ENCODE data around the gene CHL1.

The CHL1 gene

DNA sequence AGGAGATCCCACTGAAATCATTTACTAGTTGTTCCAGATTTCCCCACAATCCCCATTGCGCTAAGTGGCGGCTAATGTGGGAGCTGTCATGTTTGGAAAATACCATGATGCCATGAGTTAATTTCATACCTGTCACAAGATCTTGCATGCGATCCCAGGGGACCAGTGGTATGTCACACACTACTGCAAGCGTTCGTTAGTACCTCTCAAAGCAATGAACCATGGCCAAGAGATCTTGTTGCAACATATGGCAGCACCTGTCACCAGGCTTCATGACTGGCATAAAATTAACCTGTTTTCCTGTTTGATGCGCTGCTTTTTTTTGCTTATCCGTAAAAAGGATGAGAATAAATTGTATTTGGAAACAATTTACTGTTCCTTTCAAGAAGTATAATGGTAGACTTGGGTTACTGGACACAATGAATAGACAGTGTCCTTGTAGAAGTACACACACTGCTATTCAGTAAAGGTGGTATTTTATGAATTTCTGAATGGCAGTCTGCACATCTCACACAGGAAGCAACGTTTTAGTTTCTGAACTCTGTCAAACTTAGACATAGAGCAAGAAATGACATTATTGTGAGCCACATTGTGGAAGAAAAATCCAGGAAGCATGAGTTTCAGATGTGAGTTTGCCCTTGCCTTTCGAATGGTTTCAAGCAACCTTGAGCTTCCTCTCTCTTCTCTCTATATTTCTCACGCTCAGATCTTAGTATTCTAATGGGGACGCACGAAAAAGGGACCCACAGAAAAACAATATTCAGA lies 81.9 kb downstream of the CHL1 start:
- Histone ChIP-seq H2AFZ (ENCODE audit: low read depth, low read length) (no peak overlapping the region), H3K9me3 (ENCODE audit: insufficient read depth, low read length, severe bottlenecking) (no peaks in the 10 kb centered on the region), H4K20me1 (ENCODE audit: insufficient read depth, low read length) (no peaks in the 10 kb centered on the region), H3K4me1 (ENCODE audit: insufficient read depth, low read length) (no peaks in the 10 kb centered on the region), H3K9ac (ENCODE audit: low read depth, low read length) (no peak overlapping the region), H3K27ac (ENCODE audit: low read length) (no peak overlapping the region), H3K4me2 (ENCODE audit: insufficient read depth, low read length) (no peak overlapping the region), H3K27me3 (ENCODE audit: insufficient read depth, low read length, poor library complexity) (no peaks in the 10 kb centered on the region), H3K79me2 (ENCODE audit: insufficient read depth, low read length) (no peaks in the 10 kb centered on the region), H3K36me3 (ENCODE audit: insufficient read depth, low read length) (no peaks in the 10 kb centered on the region), H3K4me3 (ENCODE audit: low read depth in 1 of 2, low read length in 2 of 2) (no peak overlapping the region)
- ATAC-seq (ENCODE audit: insufficient read depth, low read depth) (no peak), DNase-seq (no peak)
- TF ChIP-seq EZH2 (IDR thresholded peaks at IDR 0.05; ENCODE audit: borderline replicate concordance, low read depth, low read length, severe bottlenecking), result no peak
- TF ChIP-seq, protein P1, sequence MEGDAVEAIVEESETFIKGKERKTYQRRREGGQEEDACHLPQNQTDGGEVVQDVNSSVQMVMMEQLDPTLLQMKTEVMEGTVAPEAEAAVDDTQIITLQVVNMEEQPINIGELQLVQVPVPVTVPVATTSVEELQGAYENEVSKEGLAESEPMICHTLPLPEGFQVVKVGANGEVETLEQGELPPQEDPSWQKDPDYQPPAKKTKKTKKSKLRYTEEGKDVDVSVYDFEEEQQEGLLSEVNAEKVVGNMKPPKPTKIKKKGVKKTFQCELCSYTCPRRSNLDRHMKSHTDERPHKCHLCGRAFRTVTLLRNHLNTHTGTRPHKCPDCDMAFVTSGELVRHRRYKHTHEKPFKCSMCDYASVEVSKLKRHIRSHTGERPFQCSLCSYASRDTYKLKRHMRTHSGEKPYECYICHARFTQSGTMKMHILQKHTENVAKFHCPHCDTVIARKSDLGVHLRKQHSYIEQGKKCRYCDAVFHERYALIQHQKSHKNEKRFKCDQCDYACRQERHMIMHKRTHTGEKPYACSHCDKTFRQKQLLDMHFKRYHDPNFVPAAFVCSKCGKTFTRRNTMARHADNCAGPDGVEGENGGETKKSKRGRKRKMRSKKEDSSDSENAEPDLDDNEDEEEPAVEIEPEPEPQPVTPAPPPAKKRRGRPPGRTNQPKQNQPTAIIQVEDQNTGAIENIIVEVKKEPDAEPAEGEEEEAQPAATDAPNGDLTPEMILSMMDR (IDR thresholded peaks at IDR 0.05; ENCODE audit: borderline replicate concordance, extremely low read depth, low read length, poor library complexity, severe bottlenecking), result no peak

DNA sequence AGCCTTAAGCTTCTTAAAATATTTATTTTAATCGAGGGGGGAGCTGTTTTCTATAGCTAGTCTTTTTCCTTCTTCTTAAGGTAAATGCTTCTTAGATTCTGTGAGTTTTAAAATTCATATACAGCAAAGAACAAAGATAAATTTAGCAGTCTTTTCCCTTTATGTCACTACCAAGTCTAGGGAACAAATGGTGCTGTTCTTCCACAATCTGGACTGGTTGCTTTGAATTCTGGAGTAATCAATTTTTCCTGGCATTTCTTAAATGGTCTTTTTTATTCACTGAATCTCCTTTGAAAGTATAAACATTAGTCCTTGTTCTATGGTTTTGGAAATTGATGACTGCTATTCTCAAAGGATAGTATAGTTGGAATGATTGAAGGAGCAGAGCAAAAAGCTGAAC lies 82.8 kb downstream of the CHL1 start:
- no peaks in the 10 kb centered on the region for H3K36me3 ChIP-seq (ENCODE audit: insufficient read depth, low read length)
- no peaks in the 10 kb centered on the region for H3K4me1 ChIP-seq (ENCODE audit: insufficient read depth, low read length)
- H4K20me1 ChIP-seq (ENCODE audit: insufficient read depth, low read length), result no peaks in the 10 kb centered on the region
- H3K9me3 ChIP-seq (ENCODE audit: insufficient read depth, low read length, severe bottlenecking), result no peaks in the 10 kb centered on the region
- no peak overlapping the region for H3K27ac ChIP-seq (ENCODE audit: low read length)
- DNase-seq (no peak), ATAC-seq (ENCODE audit: insufficient read depth, low read depth) (no peak)
- H3K79me2 ChIP-seq (ENCODE audit: insufficient read depth, low read length), result no peaks in the 10 kb centered on the region
- TF ChIP-seq, protein P1 (IDR thresholded peaks at IDR 0.05; ENCODE audit: borderline replicate concordance, extremely low read depth, low read length, poor library complexity, severe bottlenecking), result no peak
- TF ChIP-seq EZH2 (IDR thresholded peaks at IDR 0.05; ENCODE audit: borderline replicate concordance, low read depth, low read length, severe bottlenecking), result no peak
- H2AFZ ChIP-seq (ENCODE audit: low read depth, low read length), result no peak overlapping the region
- H3K4me3 ChIP-seq (ENCODE audit: low read depth in 1 of 2, low read length in 2 of 2), result no peak overlapping the region
- no peaks in the 10 kb centered on the region for H3K27me3 ChIP-seq (ENCODE audit: insufficient read depth, low read length, poor library complexity)
- no peak overlapping the region for H3K9ac ChIP-seq (ENCODE audit: low read depth, low read length)
- no peak overlapping the region for H3K4me2 ChIP-seq (ENCODE audit: insufficient read depth, low read length)

DNA sequence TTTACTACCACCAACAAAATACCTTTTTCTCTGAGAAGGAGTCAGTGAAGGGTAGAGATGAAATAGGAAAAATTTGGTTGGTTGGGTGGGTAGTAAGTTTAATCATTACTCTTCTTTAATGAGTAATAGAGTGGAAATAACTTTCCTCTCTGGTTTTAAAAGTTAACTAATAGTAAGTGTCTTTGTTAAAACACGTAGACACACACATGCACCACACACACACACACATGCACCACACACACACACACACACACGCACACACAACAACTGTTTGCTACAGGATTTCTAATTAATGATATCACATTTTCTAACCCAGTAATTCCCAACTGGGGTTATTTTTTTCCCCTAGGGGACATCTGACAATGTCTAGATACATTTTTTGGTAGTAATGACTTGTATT lies 84.1 kb downstream of the CHL1 start:
- H4K20me1 ChIP-seq (ENCODE audit: insufficient read depth, low read length), result no peaks in the 10 kb centered on the region
- H3K4me2 ChIP-seq (ENCODE audit: insufficient read depth, low read length), result no peak overlapping the region
- DNase-seq (no peak), ATAC-seq (ENCODE audit: insufficient read depth, low read depth) (no peak)
- no peaks in the 10 kb centered on the region for H3K27me3 ChIP-seq (ENCODE audit: insufficient read depth, low read length, poor library complexity)
- H3K4me1 ChIP-seq (ENCODE audit: insufficient read depth, low read length), result no peaks in the 10 kb centered on the region
- no peaks in the 10 kb centered on the region for H3K36me3 ChIP-seq (ENCODE audit: insufficient read depth, low read length)
- no peak overlapping the region for H3K4me3 ChIP-seq (ENCODE audit: low read depth in 1 of 2, low read length in 2 of 2)
- no peaks in the 10 kb centered on the region for H3K9me3 ChIP-seq (ENCODE audit: insufficient read depth, low read length, severe bottlenecking)
- H3K9ac ChIP-seq (ENCODE audit: low read depth, low read length), result no peak overlapping the region
- TF ChIP-seq EZH2 (IDR thresholded peaks at IDR 0.05; ENCODE audit: borderline replicate concordance, low read depth, low read length, severe bottlenecking), result no peak
- TF ChIP-seq, protein P1 (IDR thresholded peaks at IDR 0.05; ENCODE audit: borderline replicate concordance, extremely low read depth, low read length, poor library complexity, severe bottlenecking), result no peak
- H2AFZ ChIP-seq (ENCODE audit: low read depth, low read length), result no peak overlapping the region
- H3K79me2 ChIP-seq (ENCODE audit: insufficient read depth, low read length), result no peaks in the 10 kb centered on the region
- H3K27ac ChIP-seq (ENCODE audit: low read length), result no peak overlapping the region

Measured in DND-41 (cell line).